ENCODE data around the gene FBRS. TPM values are rescaled to one million over a fixed set of nuclear protein-coding genes. Genes with fewer than 3 reads are reported as not detected.

Gene FBRS
- total and polyA plus RNA-seq, 10 of the 15 experiments (the other 5 are each of a cell fraction or from before 2014, with no cell fraction given): 0.45 to 87.6 (median 14.6) TPM

- TF ChIP-seq, protein P1, sequence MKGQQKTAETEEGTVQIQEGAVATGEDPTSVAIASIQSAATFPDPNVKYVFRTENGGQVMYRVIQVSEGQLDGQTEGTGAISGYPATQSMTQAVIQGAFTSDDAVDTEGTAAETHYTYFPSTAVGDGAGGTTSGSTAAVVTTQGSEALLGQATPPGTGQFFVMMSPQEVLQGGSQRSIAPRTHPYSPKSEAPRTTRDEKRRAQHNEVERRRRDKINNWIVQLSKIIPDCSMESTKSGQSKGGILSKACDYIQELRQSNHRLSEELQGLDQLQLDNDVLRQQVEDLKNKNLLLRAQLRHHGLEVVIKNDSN (IDR thresholded peaks at IDR 0.05; ENCODE audit: borderline replicate concordance, extremely low read length, insufficient read depth, low read depth, low read length): no peak
- TF ChIP-seq SMC3 (IDR thresholded peaks at IDR 0.05; ENCODE audit: borderline replicate concordance, low read length) (no peak), RCOR1 (conservative IDR thresholded peaks at IDR 0.05; ENCODE audit: low read depth, low read length) (peak; percentile 98), KAT2A (conservative IDR thresholded peaks at IDR 0.05; ENCODE audit: control insufficient read depth, low read depth, low read length) (no peak), RELA (IDR thresholded peaks at IDR 0.05; ENCODE audit: borderline replicate concordance, partially characterized antibody) (peak; percentile 81), JUND (IDR thresholded peaks at IDR 0.05; ENCODE audit: low read depth, low read length) (no peak), SMARCA5 (IDR thresholded peaks at IDR 0.05) (0 out of 2 replicates have a peak, but pooled peaks have one; percentile 4), CBX3 (IDR thresholded peaks at IDR 0.05; ENCODE audit: borderline replicate concordance, low read depth) (no peak), ZNF384 (IDR thresholded peaks at IDR 0.05; ENCODE audit: borderline replicate concordance, low read depth, low read length) (no peak), RB1 (IDR thresholded peaks at IDR 0.05; ENCODE audit: borderline replicate concordance) (peak; percentile 85; the same call in 1 of the 2 replicates), RAD51 (IDR thresholded peaks at IDR 0.05) (no peak), ZNF274 (IDR thresholded peaks at IDR 0.05; ENCODE audit: insufficient read depth, insufficient read length) (no peak), ASH2L (IDR thresholded peaks at IDR 0.05; ENCODE audit: borderline replicate concordance, low read depth) (no peak), RELB (IDR thresholded peaks at IDR 0.05; ENCODE audit: low read depth) (peak; percentile 93), NFIC (IDR thresholded peaks at IDR 0.05; ENCODE audit: low read depth, low read length) (no peak), POLR2A (IDR thresholded peaks at IDR 0.05; ENCODE audit: low read depth, low read length) (peak; percentile 95), SREBF1 (IDR thresholded peaks at IDR 0.05; ENCODE audit: low read length) (no peak), IRF5 (IDR thresholded peaks at IDR 0.05; ENCODE audit: borderline replicate concordance) (peak; percentile 91), HDAC2 (IDR thresholded peaks at IDR 0.05) (no peak)
- TF ChIP-seq, protein P2, sequence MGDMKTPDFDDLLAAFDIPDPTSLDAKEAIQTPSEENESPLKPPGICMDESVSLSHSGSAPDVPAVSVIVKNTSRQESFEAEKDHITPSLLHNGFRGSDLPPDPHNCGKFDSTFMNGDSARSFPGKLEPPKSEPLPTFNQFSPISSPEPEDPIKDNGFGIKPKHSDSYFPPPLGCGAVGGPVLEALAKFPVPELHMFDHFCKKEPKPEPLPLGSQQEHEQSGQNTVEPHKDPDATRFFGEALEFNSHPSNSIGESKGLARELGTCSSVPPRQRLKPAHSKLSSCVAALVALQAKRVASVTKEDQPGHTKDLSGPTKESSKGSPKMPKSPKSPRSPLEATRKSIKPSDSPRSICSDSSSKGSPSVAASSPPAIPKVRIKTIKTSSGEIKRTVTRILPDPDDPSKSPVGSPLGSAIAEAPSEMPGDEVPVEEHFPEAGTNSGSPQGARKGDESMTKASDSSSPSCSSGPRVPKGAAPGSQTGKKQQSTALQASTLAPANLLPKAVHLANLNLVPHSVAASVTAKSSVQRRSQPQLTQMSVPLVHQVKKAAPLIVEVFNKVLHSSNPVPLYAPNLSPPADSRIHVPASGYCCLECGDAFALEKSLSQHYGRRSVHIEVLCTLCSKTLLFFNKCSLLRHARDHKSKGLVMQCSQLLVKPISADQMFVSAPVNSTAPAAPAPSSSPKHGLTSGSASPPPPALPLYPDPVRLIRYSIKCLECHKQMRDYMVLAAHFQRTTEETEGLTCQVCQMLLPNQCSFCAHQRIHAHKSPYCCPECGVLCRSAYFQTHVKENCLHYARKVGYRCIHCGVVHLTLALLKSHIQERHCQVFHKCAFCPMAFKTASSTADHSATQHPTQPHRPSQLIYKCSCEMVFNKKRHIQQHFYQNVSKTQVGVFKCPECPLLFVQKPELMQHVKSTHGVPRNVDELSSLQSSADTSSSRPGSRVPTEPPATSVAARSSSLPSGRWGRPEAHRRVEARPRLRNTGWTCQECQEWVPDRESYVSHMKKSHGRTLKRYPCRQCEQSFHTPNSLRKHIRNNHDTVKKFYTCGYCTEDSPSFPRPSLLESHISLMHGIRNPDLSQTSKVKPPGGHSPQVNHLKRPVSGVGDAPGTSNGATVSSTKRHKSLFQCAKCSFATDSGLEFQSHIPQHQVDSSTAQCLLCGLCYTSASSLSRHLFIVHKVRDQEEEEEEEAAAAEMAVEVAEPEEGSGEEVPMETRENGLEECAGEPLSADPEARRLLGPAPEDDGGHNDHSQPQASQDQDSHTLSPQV (IDR thresholded peaks at IDR 0.05): 0 out of 2 replicates have a peak, but pooled peaks have one; percentile 17
Observed at GRCh38 chr16:30698139-30698815, 40.0 kb downstream of the FBRS start (continued).
